Placental pericyte (primary cell): ENCODE data around the gene SYCE1L. TPM values are rescaled to one million over a fixed set of nuclear protein-coding genes. Genes with fewer than 3 reads are reported as not detected.

Source experiments
- total RNA-seq: library from RNA; depleted of rRNA; stranded (reverse); fragments of >200 nt; gene quantifications from 2 replicates; pipeline ENCODE4 v1.2.3, GENCODE V29; 2012

The SYCE1L gene, protein sequence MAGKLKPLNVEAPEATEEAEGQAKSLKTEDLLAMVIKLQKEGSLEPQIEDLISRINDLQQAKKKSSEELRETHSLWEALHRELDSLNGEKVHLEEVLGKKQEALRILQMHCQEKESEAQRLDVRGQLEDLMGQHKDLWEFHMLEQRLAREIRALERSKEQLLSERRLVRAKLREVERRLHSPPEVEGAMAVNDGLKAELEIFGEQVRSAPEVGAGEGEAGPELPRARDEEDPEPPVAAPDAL
- 0.22 TPM in 1 of 2 replicates, not detected in the other for total RNA-seq

GRCh38 chr16:77199211-77199610, at the start of gene SYCE1L:
TSS of gene SYCE1L (plus strand) at chr16:77199408. CDS start at chr16:77199452, 44 bp downstream.

DNA sequence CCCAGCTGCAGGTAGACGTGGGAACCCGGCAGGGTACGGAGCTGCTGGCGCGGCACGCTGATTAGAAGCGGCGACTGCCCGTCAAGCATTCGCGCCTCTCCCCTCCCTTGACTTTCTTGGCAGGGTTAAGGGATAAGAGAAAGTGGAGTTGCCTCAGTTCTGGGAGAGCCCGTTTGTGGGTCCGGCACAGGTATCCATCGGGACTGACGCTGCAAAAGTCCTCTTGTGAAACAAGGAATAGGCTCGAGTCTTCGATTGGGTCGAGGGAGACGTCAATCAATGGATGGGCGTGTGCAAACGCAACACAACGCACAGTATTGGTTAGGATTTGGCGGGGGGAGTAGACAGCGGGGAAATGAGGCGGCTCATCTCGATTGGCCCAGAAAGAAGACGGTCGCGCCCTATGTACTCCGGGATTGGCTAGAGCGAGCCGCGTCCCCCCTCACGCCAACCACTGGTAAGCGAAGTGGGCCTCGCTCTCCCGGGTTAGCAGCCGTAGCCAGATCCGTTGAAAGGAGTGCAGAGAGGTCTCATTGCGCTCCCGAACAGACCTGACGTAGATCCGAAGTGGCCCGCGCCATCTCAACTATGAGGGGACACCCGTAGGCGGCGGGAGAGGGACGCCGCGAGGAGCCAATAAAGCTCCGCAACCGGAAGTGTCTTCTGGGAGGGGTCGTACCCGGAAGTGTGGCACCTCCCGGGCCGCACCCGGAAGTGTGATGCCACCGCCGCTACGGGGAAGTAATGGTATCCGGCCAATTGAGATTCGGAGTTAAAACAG, 8.5 kb upstream of the SYCE1L start, which contains the start of gene MON1B:
Gene MON1B, plus strand, starts transcription at position 713 of the 781 bp plus-strand sequence. CDS start 296 bp downstream, outside the sequence.

Other genes starting within 250 kb of the SYCE1L start
- gene MON1B, start 8.2 kb upstream of the SYCE1L start, total RNA-seq: 19.6 and 32.2 TPM in 2 replicates
- 0.22 TPM in 1 of 2 replicates, not detected in the other for gene ADAMTS18, start 235.6 kb downstream of the SYCE1L start, total RNA-seq